Urinary bladder (tissue), 4 donors: ENCODE results near the gene PDE4D. TPM values are rescaled to one million over a fixed set of nuclear protein-coding genes. Genes with fewer than 3 reads are reported as not detected.

Experiments
- DNase-seq: peaks from one replicate; pipeline ENCODE4 v3.0.0-alpha.2; 2015; ENCODE audit errors: extremely low spot score
- H3K27ac ChIP-seq: one replicate; pipeline ENCODE4 v1.5.1; 2013; ENCODE audit warnings: low read depth, mild to moderate bottlenecking, moderate library complexity
- H3K36me3 ChIP-seq: one replicate; pipeline ENCODE4 v1.6.1; 2013; ENCODE audit warnings: mild to moderate bottlenecking, moderate library complexity; ENCODE audit not compliant: insufficient read depth
- H3K4me1 ChIP-seq: one replicate; pipeline ENCODE4 v1.6.1; 2013; ENCODE audit warnings: mild to moderate bottlenecking, moderate library complexity; ENCODE audit not compliant: insufficient read depth
- H3K4me3 ChIP-seq: one replicate; pipeline ENCODE4 v1.5.1; 2013; ENCODE audit warnings: low read depth, low read length
- WGBS: extraction: QIAGEN DNeasy Blood & Tissue Kit; methylation state at CpG from one replicate; pipeline ENCODE4 v1.1.7; 2013; 5-methylcytosine and 5-hydroxymethylcytosine counted together
- polyA plus RNA-seq: library from polyadenylated mRNA; stranded (reverse); fragments of 200-250 nt; gene quantifications from one replicate; pipeline ENCODE4 v1.2.3, GENCODE V29; 2013
- total RNA-seq: library from RNA; depleted of rRNA; stranded (reverse); fragments of >200 nt; gene quantifications from one replicate; pipeline ENCODE4 v1.2.3, GENCODE V29; 2014
- donor health status: healthy with polysubstance abuse.
- donor health status: healthy.

PDE4D gene
- total and polyA plus RNA-seq, 2 donors = 27.3 to 253 TPM

DNA sequence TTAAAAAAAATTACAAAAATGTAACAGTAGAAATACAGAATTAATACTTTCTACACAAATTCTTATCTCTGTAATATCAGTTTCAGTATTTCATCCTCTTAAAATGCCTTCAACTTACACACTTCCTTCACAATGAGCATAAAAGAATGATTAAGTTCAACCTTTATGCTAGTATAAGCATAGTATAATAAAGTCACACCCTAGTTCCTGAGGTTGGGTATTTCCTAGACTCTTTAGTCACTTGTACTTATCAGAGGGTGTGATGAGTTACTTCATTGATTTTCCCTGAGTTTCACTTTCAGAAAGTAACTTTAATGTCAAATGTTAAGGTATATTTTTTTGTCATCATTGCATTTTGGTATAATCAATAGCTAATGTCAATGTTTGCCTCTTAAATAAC is 302.4 kb downstream of the PDE4D start:
- H3K4me3 ChIP-seq = no peak overlapping the region
- no peaks in the 10 kb centered on the region for H3K36me3 ChIP-seq
- H3K4me1 ChIP-seq = no peaks in the 10 kb centered on the region

DNA sequence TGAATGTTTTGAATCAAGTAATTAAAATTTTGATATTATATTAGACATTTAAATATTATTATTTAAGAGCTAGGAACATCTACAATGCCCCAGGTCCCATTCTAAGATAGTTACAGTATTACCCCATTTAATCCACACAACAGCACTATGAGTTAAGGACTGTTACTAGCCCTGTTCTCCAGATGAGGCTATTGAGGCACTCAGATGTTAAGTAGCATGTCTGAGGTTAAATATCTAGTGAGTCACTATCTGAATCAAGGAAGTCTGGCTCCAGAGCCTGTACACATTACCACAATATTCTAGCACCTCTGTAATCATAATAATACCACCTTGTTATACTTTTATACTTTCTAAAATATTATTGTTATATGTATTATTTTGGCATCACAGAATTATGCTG is 304.6 kb downstream of the PDE4D start:
- H3K27ac ChIP-seq = no peak overlapping the region
- no peak overlapping the region for H3K4me3 ChIP-seq
- H3K36me3 ChIP-seq = no peaks in the 10 kb centered on the region
- DNase-seq = no peak
- H3K4me1 ChIP-seq = peaks cover 2% of the 10 kb centered on the region

More for the DNA sequence above, 302.4 kb downstream of the PDE4D start:
- DNase-seq = no peak
- H3K27ac ChIP-seq = no peak overlapping the region

- WGBS = 10% methylated on average over 17 of the region's 17 CpGs
- peak; percentile 54 for DNase-seq
- Histone ChIP-seq H3K4me1 (peaks cover 2% of the 10 kb centered on the region), H3K4me3 (peak overlapping the region; percentile 11), H3K36me3 (no peaks in the 10 kb centered on the region), H3K27ac (no peak overlapping the region)
Observed at GRCh38 chr5:59587489-59588337, 305.8 kb downstream of the PDE4D start.

DNA sequence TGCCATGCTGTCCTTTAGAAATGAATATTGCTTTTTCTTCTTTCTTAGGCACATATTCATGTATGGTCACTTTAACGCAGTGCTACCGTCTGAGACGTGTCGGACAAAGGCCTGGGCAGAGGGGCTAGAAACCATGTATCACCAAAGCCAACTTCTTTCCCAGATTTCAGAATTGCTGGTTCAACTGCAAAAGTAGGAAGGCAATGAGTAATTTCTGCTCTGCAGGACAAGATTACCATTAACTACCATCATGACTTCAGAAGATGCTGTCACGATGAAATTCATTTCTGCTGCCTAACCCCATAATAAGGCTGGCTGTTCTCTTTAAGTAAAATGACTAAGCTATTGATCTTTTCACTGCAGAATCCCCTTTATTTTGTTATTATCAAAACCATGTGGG is 306.7 kb downstream of the PDE4D start:
- H3K27ac ChIP-seq = no peak overlapping the region
- peaks cover 3% of the 10 kb centered on the region for H3K4me1 ChIP-seq
- DNase-seq = no peak
- WGBS = 80% methylated on average over 5 of the region's 5 CpGs
- H3K36me3 ChIP-seq = no peaks in the 10 kb centered on the region
- no peak overlapping the region for H3K4me3 ChIP-seq

GRCh38 chr5:59584858-59585846 is 308.4 kb downstream of the PDE4D start:
- Histone ChIP-seq H3K36me3 (no peaks in the 10 kb centered on the region), H3K27ac (no peak overlapping the region), H3K4me1 (peaks cover 3% of the 10 kb centered on the region), H3K4me3 (no peak overlapping the region)
- 90% methylated on average over 6 of the region's 6 CpGs for WGBS
- DNase-seq = no peak

DNA sequence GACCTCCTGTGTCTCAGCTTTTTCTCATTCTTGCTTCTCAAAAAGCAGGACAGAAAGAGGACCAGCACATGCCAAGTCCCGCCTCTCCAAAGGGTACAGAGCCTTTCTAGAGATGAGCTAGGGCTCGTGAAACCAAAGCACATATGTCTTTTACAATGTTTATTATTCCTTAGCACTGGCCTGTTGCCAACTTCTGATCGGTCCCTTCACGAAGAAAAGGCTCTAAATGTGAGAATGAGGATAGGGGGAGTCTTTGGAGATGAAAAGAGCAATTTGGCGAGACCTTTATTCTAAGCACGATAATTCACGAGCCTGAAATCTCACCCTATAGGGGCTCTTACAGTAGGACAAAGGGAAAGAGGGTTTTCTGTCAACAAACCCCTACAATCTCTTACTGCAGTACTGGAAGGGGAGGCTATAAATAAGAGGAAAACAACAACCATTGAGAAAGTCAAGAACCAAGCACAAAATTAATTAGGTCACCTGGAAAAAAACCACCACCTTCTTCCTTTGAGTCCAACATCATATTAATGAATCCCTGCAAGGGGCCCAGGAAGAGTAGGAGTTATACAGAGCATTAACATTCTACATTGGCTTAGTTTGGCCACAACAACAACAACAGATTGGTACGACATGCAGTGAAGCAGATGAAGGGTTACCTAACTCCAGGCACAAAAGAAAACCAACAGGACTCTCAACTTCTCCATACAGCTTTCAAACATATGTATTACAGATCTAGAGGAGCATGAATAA is 309.5 kb downstream of the PDE4D start:
- peaks cover 3% of the 10 kb centered on the region for H3K4me1 ChIP-seq

DNA sequence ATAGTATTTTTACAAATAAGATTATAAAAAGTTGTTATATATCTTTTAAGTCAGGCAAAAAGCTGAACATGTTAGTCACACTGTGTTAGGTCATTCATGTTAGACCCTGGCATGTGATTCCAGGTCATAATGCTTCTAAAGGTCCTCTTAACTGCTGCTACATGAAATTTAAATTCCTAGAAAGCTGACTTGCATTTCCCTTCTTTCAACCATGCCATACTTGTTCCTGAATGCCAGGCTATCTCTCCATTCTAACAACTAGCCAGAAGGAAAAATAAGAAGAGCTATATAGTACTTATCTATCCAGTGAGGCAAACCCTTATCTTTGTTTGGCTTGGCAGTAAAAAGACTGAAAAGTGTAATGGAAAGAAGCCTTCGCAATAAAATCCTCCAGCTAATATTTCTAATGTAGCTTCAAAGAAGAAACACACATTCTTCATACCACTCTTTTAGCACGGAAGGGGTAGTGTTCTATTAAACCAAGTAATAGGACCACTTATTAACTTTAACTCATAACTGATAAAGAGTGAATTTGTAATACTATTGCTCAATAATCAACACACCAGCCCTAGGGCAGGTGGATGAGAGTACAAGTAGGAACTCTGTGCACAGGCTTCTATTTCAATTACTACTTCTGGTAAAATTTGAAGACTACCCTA is 310.2 kb downstream of the PDE4D start:
- DNase-seq = no peak
- no peaks in the 10 kb centered on the region for H3K36me3 ChIP-seq
- H3K4me1 ChIP-seq = peaks cover 3% of the 10 kb centered on the region
- no peak overlapping the region for H3K4me3 ChIP-seq
- WGBS = 33% methylated on average over 2 of the region's 2 CpGs
- H3K27ac ChIP-seq = no peak overlapping the region

More for the DNA sequence above, 309.5 kb downstream of the PDE4D start:
- H3K36me3 ChIP-seq = no peaks in the 10 kb centered on the region
- H3K4me3 ChIP-seq = no peak overlapping the region
- WGBS = 60% methylated on average over 8 of the region's 8 CpGs
- peak; percentile 37 for DNase-seq
- no peak overlapping the region for H3K27ac ChIP-seq

DNA sequence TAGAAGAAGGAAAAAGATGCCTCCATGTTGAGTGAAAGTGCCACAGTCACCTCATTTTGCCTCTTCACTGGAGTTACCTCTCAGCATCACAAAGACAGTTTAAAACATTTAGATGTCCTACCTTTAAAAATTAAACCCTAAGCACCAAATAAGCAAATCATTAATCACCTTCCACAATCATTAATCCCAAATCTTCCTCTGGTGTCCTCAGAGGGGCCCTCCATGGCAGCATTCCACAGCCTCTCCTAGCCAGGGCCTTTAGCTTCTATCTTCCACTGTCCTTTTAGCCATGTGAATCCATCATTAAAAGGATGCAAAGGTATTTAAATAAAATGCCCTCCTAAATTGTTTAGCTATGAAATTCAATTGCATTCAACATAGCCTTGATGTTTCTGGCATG is 310.8 kb downstream of the PDE4D start:
- Histone ChIP-seq H3K27ac (no peak overlapping the region), H3K4me3 (no peak overlapping the region), H3K36me3 (no peaks in the 10 kb centered on the region), H3K4me1 (peaks cover 3% of the 10 kb centered on the region)
- DNase-seq = no peak

- no peak overlapping the region for H3K4me3 ChIP-seq
- DNase-seq = no peak
- H3K4me1 ChIP-seq = peaks cover 3% of the 10 kb centered on the region
- WGBS = 95% methylated on average over 1 of the region's 1 CpG
- no peaks in the 10 kb centered on the region for H3K36me3 ChIP-seq
- no peak overlapping the region for H3K27ac ChIP-seq
Observed at GRCh38 chr5:59579824-59580167, 313.7 kb downstream of the PDE4D start.

- Histone ChIP-seq H3K4me1 (peaks cover 2% of the 10 kb centered on the region), H3K27ac (no peak overlapping the region), H3K4me3 (no peak overlapping the region), H3K36me3 (no peaks in the 10 kb centered on the region)
- no peak for DNase-seq
- 92% methylated on average over 2 of the region's 2 CpGs for WGBS
Observed at GRCh38 chr5:59579101-59579823, 314.3 kb downstream of the PDE4D start.

GRCh38 chr5:59577485-59577884 is 316.0 kb downstream of the PDE4D start:
- WGBS = 58% methylated on average over 1 of the region's 1 CpG
- Histone ChIP-seq H3K27ac (no peak overlapping the region), H3K4me1 (peaks cover 2% of the 10 kb centered on the region), H3K36me3 (no peaks in the 10 kb centered on the region), H3K4me3 (no peak overlapping the region)
- DNase-seq = no peak

DNA sequence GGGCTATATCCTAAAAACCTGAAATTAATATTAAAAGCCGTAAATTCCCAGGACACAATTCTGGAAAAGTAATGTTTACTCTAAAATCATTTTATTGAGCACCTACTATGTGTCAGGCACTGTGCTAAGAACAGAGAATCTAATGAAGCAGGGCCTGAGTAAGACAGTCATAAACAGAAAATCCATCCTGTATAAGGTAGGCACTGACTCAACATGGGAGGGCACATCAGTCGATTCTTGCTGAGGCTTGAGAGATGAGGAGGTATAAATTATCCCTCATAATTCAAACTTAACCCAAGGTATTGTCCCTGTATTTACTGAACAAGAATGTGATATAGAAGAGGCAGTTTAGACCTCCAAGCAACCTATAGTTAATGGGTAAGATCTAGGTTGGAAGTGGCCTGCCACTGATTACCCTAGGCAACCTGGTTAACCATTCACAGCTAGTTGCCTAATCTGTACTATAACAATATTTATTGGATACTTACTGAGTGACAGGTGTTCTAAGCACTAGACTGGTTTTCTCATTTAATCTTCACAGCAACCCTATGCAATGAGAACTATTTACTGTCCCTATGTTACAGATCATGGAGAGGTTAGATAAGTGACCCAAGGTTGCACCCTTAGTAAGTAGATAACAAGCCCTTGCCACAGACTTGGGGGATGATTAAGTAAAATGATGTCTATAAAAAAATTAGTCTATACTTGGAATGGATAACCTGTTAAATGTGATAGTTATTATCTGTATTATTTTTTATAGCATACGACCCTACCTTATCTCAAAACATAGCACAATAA is 317.7 kb downstream of the PDE4D start:
- Histone ChIP-seq H3K4me1 (no peaks in the 10 kb centered on the region), H3K4me3 (no peak overlapping the region), H3K36me3 (no peaks in the 10 kb centered on the region), H3K27ac (no peak overlapping the region)
- WGBS = 95% methylated on average over 3 of the region's 3 CpGs
- no peak for DNase-seq
